H1 (cell line): Measurements from ENCODE around the gene C2CD2L. TPM values are rescaled to one million over a fixed set of nuclear protein-coding genes. Genes with fewer than 3 reads are reported as not detected.

ENCODE experiments used
- CEBPB ChIP-seq: IDR thresholded peaks from 2 replicates; pipeline ENCODE4 v1.6.1; 2012; ENCODE audit warnings: low read depth, low read length
- JUN ChIP-seq: IDR thresholded peaks from 2 replicates; pipeline ENCODE4 v1.6.1; 2011; ENCODE audit warnings: low read depth, mild to moderate bottlenecking, improper control_type of control experiment, low read length
- NANOG ChIP-seq: IDR thresholded peaks from 2 replicates; pipeline ENCODE4 v1.6.1; 2011; ENCODE audit warnings: low read length, low read depth, mild to moderate bottlenecking, inconsistent platforms; ENCODE audit not compliant: insufficient read depth, poor library complexity, severe bottlenecking
- RBBP5 ChIP-seq: IDR thresholded peaks from 2 replicates; pipeline ENCODE4 v1.7.1; 2012; ENCODE audit warnings: low read depth, mild to moderate bottlenecking, inconsistent platforms, low read length, moderate library complexity, borderline replicate concordance
- RFX5 ChIP-seq: IDR thresholded peaks from 2 replicates; pipeline ENCODE4 v1.6.1; 2011; ENCODE audit warnings: low read depth, low read length, improper control_type of control experiment, borderline replicate concordance
- RXRA ChIP-seq: IDR thresholded peaks from 2 replicates; pipeline ENCODE4 v1.6.1; 2011; ENCODE audit warnings: low read depth, mild to moderate bottlenecking, low read length, moderate library complexity; ENCODE audit not compliant: insufficient read depth
- SP1 ChIP-seq: IDR thresholded peaks from 2 replicates; pipeline ENCODE4 v1.6.1; 2011; ENCODE audit warnings: low read depth, low read length
- SP2 ChIP-seq: IDR thresholded peaks from 2 replicates; pipeline ENCODE4 v1.6.1; 2012; ENCODE audit warnings: mild to moderate bottlenecking, low read length, inconsistent platforms
- polyA plus RNA-seq, 7 experiments: library from polyadenylated mRNA; depleted of rRNA in 3 of 7; stranded (reverse) in 5 of 7; unstranded in 2 of 7; fragments of >200 nt in 5 of 7; fragments of 200-250 nt in 2 of 7; gene quantifications; 1 replicate in 5 of 7; 2 replicates in 1 of 7; 4 replicates in 1 of 7; pipeline versions ENCODE4 v1.2.1 to v1.2.3, GENCODE V29; 2011 to 2013; ENCODE audit warnings: missing spikeins in 2 of 7, mixed read lengths in 2 of 7
- total RNA-seq: library from RNA; stranded (reverse); fragmentation: NEBNext Ultra II Directional; extraction: Animal tissue kit (Norgen Biotek cat#: 25700); gene quantifications from 2 replicates; pipeline ENCODE4 v1.2.1, GENCODE V29; 2021
- TF ChIP-seq, protein P1 (sequence below): fragments of 300-600 bp; sonication (generic); IDR thresholded peaks from 2 replicates; pipeline ENCODE4 v1.7.1; 2012; ENCODE audit warnings: low read length, moderate library complexity, mild to moderate bottlenecking, inconsistent platforms; ENCODE audit not compliant: insufficient replicate concordance
- TF ChIP-seq, protein P2 (sequence below): IDR thresholded peaks from 2 replicates; pipeline ENCODE4 v1.6.1; 2012; ENCODE audit warnings: low read length, inconsistent platforms

Gene C2CD2L
- total and polyA plus RNA-seq, 2 of the 8 experiments (the other 6 are each of a cell fraction or from before 2014, with no cell fraction given): 2.5 to 4.0 TPM

DNA sequence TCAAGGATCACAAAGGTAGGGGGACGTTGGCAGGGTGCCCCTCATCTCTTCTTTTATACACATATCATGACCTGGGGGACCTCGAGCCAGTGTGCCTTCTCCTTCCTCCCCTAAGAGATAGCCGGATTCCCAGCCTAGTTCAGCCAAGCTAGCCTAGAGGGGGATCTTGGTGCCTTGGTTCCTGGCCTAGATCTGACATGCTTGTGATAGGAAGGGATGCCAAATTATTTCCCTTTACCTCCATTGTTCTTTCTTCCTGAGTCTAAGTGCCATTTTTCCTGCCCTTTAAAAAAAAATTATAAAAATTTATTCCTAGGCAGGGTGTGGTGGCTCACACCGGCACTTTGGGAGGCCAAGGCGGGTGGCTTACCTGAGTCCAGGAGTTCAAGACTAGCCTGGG, 7.2 kb downstream of the C2CD2L start (continued):
- TF ChIP-seq, protein P1, sequence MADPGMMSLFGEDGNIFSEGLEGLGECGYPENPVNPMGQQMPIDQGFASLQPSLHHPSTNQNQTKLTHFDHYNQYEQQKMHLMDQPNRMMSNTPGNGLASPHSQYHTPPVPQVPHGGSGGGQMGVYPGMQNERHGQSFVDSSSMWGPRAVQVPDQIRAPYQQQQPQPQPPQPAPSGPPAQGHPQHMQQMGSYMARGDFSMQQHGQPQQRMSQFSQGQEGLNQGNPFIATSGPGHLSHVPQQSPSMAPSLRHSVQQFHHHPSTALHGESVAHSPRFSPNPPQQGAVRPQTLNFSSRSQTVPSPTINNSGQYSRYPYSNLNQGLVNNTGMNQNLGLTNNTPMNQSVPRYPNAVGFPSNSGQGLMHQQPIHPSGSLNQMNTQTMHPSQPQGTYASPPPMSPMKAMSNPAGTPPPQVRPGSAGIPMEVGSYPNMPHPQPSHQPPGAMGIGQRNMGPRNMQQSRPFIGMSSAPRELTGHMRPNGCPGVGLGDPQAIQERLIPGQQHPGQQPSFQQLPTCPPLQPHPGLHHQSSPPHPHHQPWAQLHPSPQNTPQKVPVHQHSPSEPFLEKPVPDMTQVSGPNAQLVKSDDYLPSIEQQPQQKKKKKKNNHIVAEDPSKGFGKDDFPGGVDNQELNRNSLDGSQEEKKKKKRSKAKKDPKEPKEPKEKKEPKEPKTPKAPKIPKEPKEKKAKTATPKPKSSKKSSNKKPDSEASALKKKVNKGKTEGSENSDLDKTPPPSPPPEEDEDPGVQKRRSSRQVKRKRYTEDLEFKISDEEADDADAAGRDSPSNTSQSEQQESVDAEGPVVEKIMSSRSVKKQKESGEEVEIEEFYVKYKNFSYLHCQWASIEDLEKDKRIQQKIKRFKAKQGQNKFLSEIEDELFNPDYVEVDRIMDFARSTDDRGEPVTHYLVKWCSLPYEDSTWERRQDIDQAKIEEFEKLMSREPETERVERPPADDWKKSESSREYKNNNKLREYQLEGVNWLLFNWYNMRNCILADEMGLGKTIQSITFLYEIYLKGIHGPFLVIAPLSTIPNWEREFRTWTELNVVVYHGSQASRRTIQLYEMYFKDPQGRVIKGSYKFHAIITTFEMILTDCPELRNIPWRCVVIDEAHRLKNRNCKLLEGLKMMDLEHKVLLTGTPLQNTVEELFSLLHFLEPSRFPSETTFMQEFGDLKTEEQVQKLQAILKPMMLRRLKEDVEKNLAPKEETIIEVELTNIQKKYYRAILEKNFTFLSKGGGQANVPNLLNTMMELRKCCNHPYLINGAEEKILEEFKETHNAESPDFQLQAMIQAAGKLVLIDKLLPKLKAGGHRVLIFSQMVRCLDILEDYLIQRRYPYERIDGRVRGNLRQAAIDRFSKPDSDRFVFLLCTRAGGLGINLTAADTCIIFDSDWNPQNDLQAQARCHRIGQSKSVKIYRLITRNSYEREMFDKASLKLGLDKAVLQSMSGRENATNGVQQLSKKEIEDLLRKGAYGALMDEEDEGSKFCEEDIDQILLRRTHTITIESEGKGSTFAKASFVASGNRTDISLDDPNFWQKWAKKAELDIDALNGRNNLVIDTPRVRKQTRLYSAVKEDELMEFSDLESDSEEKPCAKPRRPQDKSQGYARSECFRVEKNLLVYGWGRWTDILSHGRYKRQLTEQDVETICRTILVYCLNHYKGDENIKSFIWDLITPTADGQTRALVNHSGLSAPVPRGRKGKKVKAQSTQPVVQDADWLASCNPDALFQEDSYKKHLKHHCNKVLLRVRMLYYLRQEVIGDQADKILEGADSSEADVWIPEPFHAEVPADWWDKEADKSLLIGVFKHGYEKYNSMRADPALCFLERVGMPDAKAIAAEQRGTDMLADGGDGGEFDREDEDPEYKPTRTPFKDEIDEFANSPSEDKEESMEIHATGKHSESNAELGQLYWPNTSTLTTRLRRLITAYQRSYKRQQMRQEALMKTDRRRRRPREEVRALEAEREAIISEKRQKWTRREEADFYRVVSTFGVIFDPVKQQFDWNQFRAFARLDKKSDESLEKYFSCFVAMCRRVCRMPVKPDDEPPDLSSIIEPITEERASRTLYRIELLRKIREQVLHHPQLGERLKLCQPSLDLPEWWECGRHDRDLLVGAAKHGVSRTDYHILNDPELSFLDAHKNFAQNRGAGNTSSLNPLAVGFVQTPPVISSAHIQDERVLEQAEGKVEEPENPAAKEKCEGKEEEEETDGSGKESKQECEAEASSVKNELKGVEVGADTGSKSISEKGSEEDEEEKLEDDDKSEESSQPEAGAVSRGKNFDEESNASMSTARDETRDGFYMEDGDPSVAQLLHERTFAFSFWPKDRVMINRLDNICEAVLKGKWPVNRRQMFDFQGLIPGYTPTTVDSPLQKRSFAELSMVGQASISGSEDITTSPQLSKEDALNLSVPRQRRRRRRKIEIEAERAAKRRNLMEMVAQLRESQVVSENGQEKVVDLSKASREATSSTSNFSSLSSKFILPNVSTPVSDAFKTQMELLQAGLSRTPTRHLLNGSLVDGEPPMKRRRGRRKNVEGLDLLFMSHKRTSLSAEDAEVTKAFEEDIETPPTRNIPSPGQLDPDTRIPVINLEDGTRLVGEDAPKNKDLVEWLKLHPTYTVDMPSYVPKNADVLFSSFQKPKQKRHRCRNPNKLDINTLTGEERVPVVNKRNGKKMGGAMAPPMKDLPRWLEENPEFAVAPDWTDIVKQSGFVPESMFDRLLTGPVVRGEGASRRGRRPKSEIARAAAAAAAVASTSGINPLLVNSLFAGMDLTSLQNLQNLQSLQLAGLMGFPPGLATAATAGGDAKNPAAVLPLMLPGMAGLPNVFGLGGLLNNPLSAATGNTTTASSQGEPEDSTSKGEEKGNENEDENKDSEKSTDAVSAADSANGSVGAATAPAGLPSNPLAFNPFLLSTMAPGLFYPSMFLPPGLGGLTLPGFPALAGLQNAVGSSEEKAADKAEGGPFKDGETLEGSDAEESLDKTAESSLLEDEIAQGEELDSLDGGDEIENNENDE: no peak
- no peak for TF ChIP-seq NANOG
- no peak for TF ChIP-seq JUN
- no peak for TF ChIP-seq RBBP5
- TF ChIP-seq SP1: no peak
- no peak for TF ChIP-seq CEBPB
- no peak for TF ChIP-seq RXRA
- TF ChIP-seq RFX5: no peak
- no peak for TF ChIP-seq SP2
- TF ChIP-seq, protein P2, sequence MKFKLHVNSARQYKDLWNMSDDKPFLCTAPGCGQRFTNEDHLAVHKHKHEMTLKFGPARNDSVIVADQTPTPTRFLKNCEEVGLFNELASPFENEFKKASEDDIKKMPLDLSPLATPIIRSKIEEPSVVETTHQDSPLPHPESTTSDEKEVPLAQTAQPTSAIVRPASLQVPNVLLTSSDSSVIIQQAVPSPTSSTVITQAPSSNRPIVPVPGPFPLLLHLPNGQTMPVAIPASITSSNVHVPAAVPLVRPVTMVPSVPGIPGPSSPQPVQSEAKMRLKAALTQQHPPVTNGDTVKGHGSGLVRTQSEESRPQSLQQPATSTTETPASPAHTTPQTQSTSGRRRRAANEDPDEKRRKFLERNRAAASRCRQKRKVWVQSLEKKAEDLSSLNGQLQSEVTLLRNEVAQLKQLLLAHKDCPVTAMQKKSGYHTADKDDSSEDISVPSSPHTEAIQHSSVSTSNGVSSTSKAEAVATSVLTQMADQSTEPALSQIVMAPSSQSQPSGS: no peak
